BE2C (cell line): Measurements from ENCODE around the gene VWA1.
"Not testable (repeated sequence)": the region's sequence is repeated elsewhere in the genome, so short reads cannot be mapped to it uniquely, and the experiment has no call there.

Experiments
- DNase-seq: peaks from one replicate; pipeline ENCODE4 v3.0.0-alpha.2; 2020
- H3K27me3 ChIP-seq: fragments of 250-450 bp; sonication (Bioruptor Pico); 2 replicates; pipeline ENCODE4 v1.5.1; 2020; ENCODE audit warnings: mild to moderate bottlenecking
- H3K36me3 ChIP-seq: fragments of 250-450 bp; sonication (Bioruptor Pico); 2 replicates; pipeline ENCODE4 v1.5.1; 2020; ENCODE audit warnings: mild to moderate bottlenecking
- H3K4me1 ChIP-seq: fragments of 250-450 bp; sonication (Bioruptor Pico); 2 replicates; pipeline ENCODE4 v1.5.1; 2020
- H3K4me3 ChIP-seq: 2 replicates; pipeline ENCODE4 v1.5.1; 2011; ENCODE audit warnings: low read depth, low read length
- H3K9me3 ChIP-seq: fragments of 250-450 bp; sonication (Bioruptor Pico); 2 replicates; pipeline ENCODE4 v1.5.1; 2020
- CTCF ChIP-seq: IDR thresholded peaks from 2 replicates; pipeline ENCODE4 v1.5.1; 2012; ENCODE audit warnings: mild to moderate bottlenecking, low read depth, low read length

The VWA1 gene

GRCh38 chr1:1442069-1442770, 6.7 kb downstream of the VWA1 start:
- Histone ChIP-seq H3K9me3 (no peaks in the 10 kb centered on the region), H3K36me3 (no peaks in the 10 kb centered on the region), H3K4me1 (peaks cover 2% of the 10 kb centered on the region; the same call in 1 of the 2 replicates), H3K27me3 (no peaks in the 10 kb centered on the region), H3K4me3 (no peak overlapping the region)
- peak; percentile 15 for DNase-seq
- TF ChIP-seq CTCF: no peak

- H3K27me3 ChIP-seq, H3K9me3 ChIP-seq, H3K4me3 ChIP-seq, H3K36me3 ChIP-seq, DNase-seq, H3K4me1 ChIP-seq: not testable (repeated sequence)
Observed at GRCh38 chr1:1446631-1447030, 11.1 kb downstream of the VWA1 start.

- Histone ChIP-seq H3K36me3 (no peaks in the 10 kb centered on the region), H3K27me3 (no peaks in the 10 kb centered on the region), H3K4me3 (no peak within 1 kb of the TSS), H3K4me1 (no peaks in the 10 kb centered on the region), H3K9me3 (no peaks in the 10 kb centered on the region)
- no peak for TF ChIP-seq CTCF
- DNase-seq: no peak
Observed at GRCh38 chr1:1449099-1449739, 13.7 kb downstream of the VWA1 start, which contains the start of gene ATAD3C. Gene ATAD3C (plus strand): TSS chr1:1449689. CDS start chr1:1450684, 995 bp downstream.

GRCh38 chr1:1450616-1451015, 15.1 kb downstream of the VWA1 start:
- DNase-seq, H3K9me3 ChIP-seq, H3K36me3 ChIP-seq, H3K4me1 ChIP-seq, H3K27me3 ChIP-seq, H3K4me3 ChIP-seq: not testable (repeated sequence)

- DNase-seq: no peak
Observed at GRCh38 chr1:1451696-1452364, 16.3 kb downstream of the VWA1 start.

GRCh38 chr1:1452365-1452739, 16.9 kb downstream of the VWA1 start:
- DNase-seq, H3K4me3 ChIP-seq, H3K9me3 ChIP-seq, H3K4me1 ChIP-seq, H3K36me3 ChIP-seq, H3K27me3 ChIP-seq: not testable (repeated sequence)

More at GRCh38 chr1:1451696-1452364, 16.3 kb downstream of the VWA1 start:
- no peak for TF ChIP-seq CTCF
- Histone ChIP-seq H3K36me3 (no peaks in the 10 kb centered on the region), H3K27me3 (no peaks in the 10 kb centered on the region), H3K4me3 (no peak overlapping the region), H3K4me1 (no peaks in the 10 kb centered on the region), H3K9me3 (no peaks in the 10 kb centered on the region)

- no peaks in the 10 kb centered on the region for H3K9me3 ChIP-seq
- TF ChIP-seq CTCF: no peak
Observed at GRCh38 chr1:1452882-1453281, 17.4 kb downstream of the VWA1 start.

GRCh38 chr1:1454286-1455056, 19.0 kb downstream of the VWA1 start:
- H3K9me3 ChIP-seq, H3K4me1 ChIP-seq, H3K4me3 ChIP-seq, H3K36me3 ChIP-seq, H3K27me3 ChIP-seq, DNase-seq: not testable (repeated sequence)

More at GRCh38 chr1:1452882-1453281, 17.4 kb downstream of the VWA1 start:
- no peak overlapping the region for H3K4me3 ChIP-seq
- H3K27me3 ChIP-seq: no peaks in the 10 kb centered on the region
- H3K4me1 ChIP-seq: no peaks in the 10 kb centered on the region
- DNase-seq: no peak
- H3K36me3 ChIP-seq: no peaks in the 10 kb centered on the region
